HepG2 (cell line): ENCODE measurements around the gene MAN2C1. TPM values are rescaled to one million over a fixed set of nuclear protein-coding genes. Genes with fewer than 3 reads are reported as not detected.

Experiments used
- EHMT2 ChIP-seq: fragments of 200-600 bp; sonication (generic); IDR thresholded peaks from 2 replicates; pipeline ENCODE4 v1.7.0; 2017; ENCODE audit warnings: antibody characterized with exemption, low read depth, low read length, borderline replicate concordance
- GABPA ChIP-seq, 2 experiments: IDR thresholded peaks; 2 replicates each; pipeline ENCODE4 v1.6.1; 2011 to 2016; ENCODE audit warnings: low read depth in 2 of 2, low read length in 1 of 2, missing biosample characterization in 1 of 2, missing genetic modification characterization in 1 of 2
- KDM3A ChIP-seq: IDR thresholded peaks from 2 replicates; pipeline ENCODE4 v1.6.1; 2018; ENCODE audit warnings: low read depth, missing compliant biosample characterization
- MTF1 ChIP-seq: sonication (generic); formaldehyde crosslinking; IDR thresholded peaks from 2 replicates; pipeline ENCODE4 v1.5.0; 2020; ENCODE audit warnings: missing genetic modification reagents
- NCOA5 ChIP-seq: sonication (generic); formaldehyde crosslinking; IDR thresholded peaks from 2 replicates; pipeline ENCODE4 v1.4.0; 2020; ENCODE audit warnings: missing genetic modification reagents
- PRMT3 ChIP-seq: sonication (generic); formaldehyde crosslinking; IDR thresholded peaks from 2 replicates; pipeline ENCODE4 v1.8.1; 2022; ENCODE audit warnings: low read depth, mild to moderate bottlenecking, moderate library complexity, missing genetic modification reagents, borderline replicate concordance
- TCF7L2 ChIP-seq: IDR thresholded peaks from 2 replicates; pipeline ENCODE4 v1.6.1; 2011; ENCODE audit warnings: mild to moderate bottlenecking, low read depth, low read length, moderate library complexity
- XRCC5 ChIP-seq: fragments of 200-400 bp; formaldehyde crosslinking; optimal IDR thresholded peaks from 2 replicates; pipeline ENCODE3; 2017; ENCODE audit warnings: mild to moderate bottlenecking, low read length
- ZNF329 ChIP-seq: sonication (generic); formaldehyde crosslinking; IDR thresholded peaks from 2 replicates; pipeline ENCODE4 v1.9.0; 2021; ENCODE audit warnings: low read depth, mild to moderate bottlenecking, missing genetic modification reagents
- ZNF383 ChIP-seq: sonication (generic); formaldehyde crosslinking; IDR thresholded peaks from 2 replicates; pipeline ENCODE4 v1.4.0; 2020; ENCODE audit warnings: missing genetic modification reagents, mild to moderate bottlenecking, borderline replicate concordance
- ZNF496 ChIP-seq: sonication (generic); formaldehyde crosslinking; IDR thresholded peaks from 2 replicates; pipeline ENCODE4 v1.8.1; 2023; ENCODE audit warnings: mild to moderate bottlenecking, moderate library complexity, missing genetic modification reagents; ENCODE audit not compliant: insufficient replicate concordance
- ZNF546 ChIP-seq: sonication (generic); formaldehyde crosslinking; conservative IDR thresholded peaks from 2 replicates; pipeline ENCODE4 v1.8.1; 2023; ENCODE audit warnings: mild to moderate bottlenecking, missing genetic modification reagents
- polyA plus RNA-seq, 8 experiments: library from polyadenylated mRNA; depleted of rRNA in 3 of 8; stranded (reverse) in 7 of 8; unstranded in 1 of 8; fragments of >200 nt; fragmentation: Illumina TruSeq in 4 of 8; extraction: Trizol in 4 of 8; gene quantifications; 2 replicates each; pipeline versions ENCODE4 v1.2.1 to v1.2.3, GENCODE V29; 2011 to 2016; ENCODE audit warnings: low read depth in 4 of 8, missing spikeins in 1 of 8, mixed read lengths in 1 of 8; ENCODE audit not compliant: insufficient read depth in 1 of 8
- total RNA-seq, 5 experiments: library from RNA; depleted of rRNA; stranded (reverse); fragments of >200 nt; fragmentation: Illumina TruSeq; extraction: Trizol; gene quantifications; 2 replicates each; pipeline ENCODE4 v1.2.3, GENCODE V29; 2016; ENCODE audit warnings: low read depth in 1 of 5
- TF ChIP-seq, protein P1 (sequence below): IDR thresholded peaks from 2 replicates; pipeline ENCODE4 v1.6.1; 2016; ENCODE audit warnings: mild to moderate bottlenecking
- TF ChIP-seq, protein P2 (sequence below): sonication (generic); formaldehyde crosslinking; IDR thresholded peaks from 2 replicates; pipeline ENCODE4 v1.5.0; 2020; ENCODE audit warnings: missing genetic modification reagents
- TF ChIP-seq, protein P3 (sequence below): sonication (generic); formaldehyde crosslinking; IDR thresholded peaks from 2 replicates; pipeline ENCODE4 v1.4.0; 2020; ENCODE audit warnings: mild to moderate bottlenecking, missing genetic modification reagents, borderline replicate concordance
- TF ChIP-seq, protein P4 (sequence below): sonication (generic); formaldehyde crosslinking; conservative IDR thresholded peaks from 2 replicates; pipeline ENCODE4 v1.4.0; 2020; ENCODE audit warnings: mild to moderate bottlenecking, missing genetic modification reagents, moderate library complexity

Gene MAN2C1
- total and polyA plus RNA-seq, 2 of the 13 experiments (the other 11 are each of a cell fraction or from before 2014, with no cell fraction given) = 62.6 to 71.0 TPM

DNA sequence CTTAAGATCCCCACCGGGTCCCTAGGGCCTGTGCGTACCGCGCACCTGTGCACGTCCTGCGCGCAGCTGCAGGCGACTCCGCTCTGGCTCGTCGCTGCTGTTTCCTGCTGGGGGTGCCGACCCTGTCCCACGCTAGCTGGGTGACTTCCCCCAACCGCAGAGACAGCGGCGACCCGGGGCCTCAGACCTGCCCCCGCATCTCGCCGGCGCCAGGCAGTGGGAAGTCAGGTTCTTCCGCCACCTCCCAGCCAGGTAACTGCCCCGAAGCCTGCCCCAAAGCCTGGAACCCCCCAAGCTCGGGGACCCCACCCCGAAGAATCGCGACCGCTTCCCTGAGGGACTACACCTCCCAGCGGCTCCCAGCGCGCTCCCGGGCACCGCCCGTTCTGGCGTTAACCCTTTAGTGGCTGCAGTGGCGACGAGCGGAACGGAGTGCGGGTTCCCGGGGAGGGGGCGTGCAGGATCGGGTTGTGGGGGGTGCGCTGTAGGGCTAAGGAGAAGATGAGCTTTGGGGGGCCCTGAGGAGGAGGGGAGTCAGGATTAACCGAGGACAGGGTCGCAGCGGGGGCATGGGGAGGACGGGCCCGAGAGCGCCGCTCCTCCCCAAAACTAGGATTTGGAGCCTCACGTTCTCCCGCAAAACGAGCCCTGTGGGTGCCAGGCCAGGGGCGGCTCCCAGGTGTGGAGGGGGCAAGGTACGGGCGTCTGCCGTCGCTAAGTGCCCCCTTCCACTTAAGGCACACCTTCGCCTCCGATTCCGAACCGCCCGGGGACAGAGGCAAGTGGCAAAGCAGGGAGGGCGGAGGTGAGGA, 21.0 kb downstream of the MAN2C1 start (continued):
- TF ChIP-seq, protein P1, sequence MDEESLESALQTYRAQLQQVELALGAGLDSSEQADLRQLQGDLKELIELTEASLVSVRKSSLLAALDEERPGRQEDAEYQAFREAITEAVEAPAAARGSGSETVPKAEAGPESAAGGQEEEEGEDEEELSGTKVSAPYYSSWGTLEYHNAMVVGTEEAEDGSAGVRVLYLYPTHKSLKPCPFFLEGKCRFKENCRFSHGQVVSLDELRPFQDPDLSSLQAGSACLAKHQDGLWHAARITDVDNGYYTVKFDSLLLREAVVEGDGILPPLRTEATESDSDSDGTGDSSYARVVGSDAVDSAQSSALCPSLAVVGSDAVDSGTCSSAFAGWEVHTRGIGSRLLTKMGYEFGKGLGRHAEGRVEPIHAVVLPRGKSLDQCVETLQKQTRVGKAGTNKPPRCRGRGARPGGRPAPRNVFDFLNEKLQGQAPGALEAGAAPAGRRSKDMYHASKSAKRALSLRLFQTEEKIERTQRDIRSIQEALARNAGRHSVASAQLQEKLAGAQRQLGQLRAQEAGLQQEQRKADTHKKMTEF (CRISPR knock-in tag) = peak; percentile 56
- TF ChIP-seq KDM3A (CRISPR knock-in tag) (peak; percentile 58), TCF7L2 (no peak), EHMT2 (no peak), PRMT3 (no peak), ZNF329 (no peak), XRCC5 (no peak), NCOA5 (no peak), MTF1 (CRISPR knock-in tag) (no peak), GABPA (IDR thresholded peaks at IDR 0.05; ENCODE audit: low read depth, low read length) (peak; percentile 38), GABPA (CRISPR knock-in tag; IDR thresholded peaks at IDR 0.05; ENCODE audit: low read depth) (peak; percentile 69), ZNF383 (CRISPR knock-in tag) (no peak), ZNF496 (CRISPR knock-in tag) (no peak), ZNF546 (CRISPR knock-in tag) (no peak)
- TF ChIP-seq, protein P2, sequence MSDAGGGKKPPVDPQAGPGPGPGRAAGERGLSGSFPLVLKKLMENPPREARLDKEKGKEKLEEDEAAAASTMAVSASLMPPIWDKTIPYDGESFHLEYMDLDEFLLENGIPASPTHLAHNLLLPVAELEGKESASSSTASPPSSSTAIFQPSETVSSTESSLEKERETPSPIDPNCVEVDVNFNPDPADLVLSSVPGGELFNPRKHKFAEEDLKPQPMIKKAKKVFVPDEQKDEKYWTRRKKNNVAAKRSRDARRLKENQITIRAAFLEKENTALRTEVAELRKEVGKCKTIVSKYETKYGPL (CRISPR knock-in tag) = no peak
- TF ChIP-seq, protein P3, sequence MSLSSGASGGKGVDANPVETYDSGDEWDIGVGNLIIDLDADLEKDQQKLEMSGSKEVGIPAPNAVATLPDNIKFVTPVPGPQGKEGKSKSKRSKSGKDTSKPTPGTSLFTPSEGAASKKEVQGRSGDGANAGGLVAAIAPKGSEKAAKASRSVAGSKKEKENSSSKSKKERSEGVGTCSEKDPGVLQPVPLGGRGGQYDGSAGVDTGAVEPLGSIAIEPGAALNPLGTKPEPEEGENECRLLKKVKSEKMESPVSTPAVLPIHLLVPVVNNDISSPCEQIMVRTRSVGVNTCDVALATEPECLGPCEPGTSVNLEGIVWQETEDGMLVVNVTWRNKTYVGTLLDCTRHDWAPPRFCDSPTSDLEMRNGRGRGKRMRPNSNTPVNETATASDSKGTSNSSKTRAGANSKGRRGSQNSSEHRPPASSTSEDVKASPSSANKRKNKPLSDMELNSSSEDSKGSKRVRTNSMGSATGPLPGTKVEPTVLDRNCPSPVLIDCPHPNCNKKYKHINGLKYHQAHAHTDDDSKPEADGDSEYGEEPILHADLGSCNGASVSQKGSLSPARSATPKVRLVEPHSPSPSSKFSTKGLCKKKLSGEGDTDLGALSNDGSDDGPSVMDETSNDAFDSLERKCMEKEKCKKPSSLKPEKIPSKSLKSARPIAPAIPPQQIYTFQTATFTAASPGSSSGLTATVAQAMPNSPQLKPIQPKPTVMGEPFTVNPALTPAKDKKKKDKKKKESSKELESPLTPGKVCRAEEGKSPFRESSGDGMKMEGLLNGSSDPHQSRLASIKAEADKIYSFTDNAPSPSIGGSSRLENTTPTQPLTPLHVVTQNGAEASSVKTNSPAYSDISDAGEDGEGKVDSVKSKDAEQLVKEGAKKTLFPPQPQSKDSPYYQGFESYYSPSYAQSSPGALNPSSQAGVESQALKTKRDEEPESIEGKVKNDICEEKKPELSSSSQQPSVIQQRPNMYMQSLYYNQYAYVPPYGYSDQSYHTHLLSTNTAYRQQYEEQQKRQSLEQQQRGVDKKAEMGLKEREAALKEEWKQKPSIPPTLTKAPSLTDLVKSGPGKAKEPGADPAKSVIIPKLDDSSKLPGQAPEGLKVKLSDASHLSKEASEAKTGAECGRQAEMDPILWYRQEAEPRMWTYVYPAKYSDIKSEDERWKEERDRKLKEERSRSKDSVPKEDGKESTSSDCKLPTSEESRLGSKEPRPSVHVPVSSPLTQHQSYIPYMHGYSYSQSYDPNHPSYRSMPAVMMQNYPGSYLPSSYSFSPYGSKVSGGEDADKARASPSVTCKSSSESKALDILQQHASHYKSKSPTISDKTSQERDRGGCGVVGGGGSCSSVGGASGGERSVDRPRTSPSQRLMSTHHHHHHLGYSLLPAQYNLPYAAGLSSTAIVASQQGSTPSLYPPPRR (CRISPR knock-in tag) = no peak
- TF ChIP-seq, protein P4, sequence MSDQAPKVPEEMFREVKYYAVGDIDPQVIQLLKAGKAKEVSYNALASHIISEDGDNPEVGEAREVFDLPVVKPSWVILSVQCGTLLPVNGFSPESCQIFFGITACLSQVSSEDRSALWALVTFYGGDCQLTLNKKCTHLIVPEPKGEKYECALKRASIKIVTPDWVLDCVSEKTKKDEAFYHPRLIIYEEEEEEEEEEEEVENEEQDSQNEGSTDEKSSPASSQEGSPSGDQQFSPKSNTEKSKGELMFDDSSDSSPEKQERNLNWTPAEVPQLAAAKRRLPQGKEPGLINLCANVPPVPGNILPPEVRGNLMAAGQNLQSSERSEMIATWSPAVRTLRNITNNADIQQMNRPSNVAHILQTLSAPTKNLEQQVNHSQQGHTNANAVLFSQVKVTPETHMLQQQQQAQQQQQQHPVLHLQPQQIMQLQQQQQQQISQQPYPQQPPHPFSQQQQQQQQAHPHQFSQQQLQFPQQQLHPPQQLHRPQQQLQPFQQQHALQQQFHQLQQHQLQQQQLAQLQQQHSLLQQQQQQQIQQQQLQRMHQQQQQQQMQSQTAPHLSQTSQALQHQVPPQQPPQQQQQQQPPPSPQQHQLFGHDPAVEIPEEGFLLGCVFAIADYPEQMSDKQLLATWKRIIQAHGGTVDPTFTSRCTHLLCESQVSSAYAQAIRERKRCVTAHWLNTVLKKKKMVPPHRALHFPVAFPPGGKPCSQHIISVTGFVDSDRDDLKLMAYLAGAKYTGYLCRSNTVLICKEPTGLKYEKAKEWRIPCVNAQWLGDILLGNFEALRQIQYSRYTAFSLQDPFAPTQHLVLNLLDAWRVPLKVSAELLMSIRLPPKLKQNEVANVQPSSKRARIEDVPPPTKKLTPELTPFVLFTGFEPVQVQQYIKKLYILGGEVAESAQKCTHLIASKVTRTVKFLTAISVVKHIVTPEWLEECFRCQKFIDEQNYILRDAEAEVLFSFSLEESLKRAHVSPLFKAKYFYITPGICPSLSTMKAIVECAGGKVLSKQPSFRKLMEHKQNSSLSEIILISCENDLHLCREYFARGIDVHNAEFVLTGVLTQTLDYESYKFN (CRISPR knock-in tag) = peak; percentile 59
